Stimulated activated CD8-positive, alpha-beta memory T cell treated with anti-CD3 and anti-CD28 coated beads, Interleukin-15, amount 100 ng/mL, for 1 hour (primary cell): Measurements from ENCODE around the gene ADO.
"Not testable (repeated sequence)": the region's sequence is repeated elsewhere in the genome, so short reads cannot be mapped to it uniquely, and the experiment has no call there.

Source experiments
- DNase-seq: peaks from one replicate; pipeline ENCODE4 v3.0.0-alpha.2; 2020; ENCODE audit warnings: low read depth

The ADO gene

DNA sequence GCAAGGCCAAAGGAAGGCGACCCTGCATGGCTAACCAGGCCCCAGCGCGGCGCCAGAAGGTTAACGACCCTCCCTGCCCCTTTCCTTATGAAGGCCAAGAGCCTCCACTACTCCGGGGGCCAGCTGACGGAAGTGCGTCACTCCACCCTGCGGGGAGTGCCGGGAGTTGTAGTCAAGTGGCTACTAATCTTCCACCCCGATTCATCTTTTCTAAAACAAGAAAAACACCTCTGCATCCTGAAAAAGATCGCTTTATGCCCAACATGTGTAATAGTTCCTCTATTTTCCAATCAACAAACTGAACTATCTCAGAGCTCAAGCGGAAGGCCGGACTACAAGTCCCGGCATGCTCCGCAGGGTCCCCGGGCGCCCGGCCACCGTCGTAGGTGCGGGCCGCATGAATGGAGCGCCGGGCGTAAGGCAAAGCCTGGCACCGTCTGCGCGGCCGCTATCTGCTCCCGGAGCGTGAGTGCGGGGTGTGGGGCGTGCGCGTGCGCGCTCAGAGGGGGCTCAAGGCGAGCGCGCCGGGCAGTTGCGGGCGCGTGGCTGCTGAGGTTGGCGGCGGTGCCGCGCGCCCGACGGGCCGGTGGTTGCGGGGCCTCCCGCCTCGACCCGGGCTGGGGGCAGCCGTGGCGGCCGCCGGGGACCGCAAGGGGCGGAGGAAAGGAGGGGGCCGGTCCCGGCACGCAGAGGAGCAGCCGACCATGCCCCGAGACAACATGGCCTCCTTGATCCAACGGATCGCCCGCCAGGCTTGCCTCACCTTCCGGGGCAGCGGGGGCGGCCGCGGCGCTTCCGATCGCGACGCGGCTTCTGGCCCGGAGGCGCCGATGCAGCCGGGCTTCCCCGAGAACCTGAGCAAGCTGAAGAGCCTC is at the start of gene ADO:
Gene ADO, plus strand, starts transcription at position 365 of the 875 bp plus-strand sequence. Its CDS starts 340 bp downstream, at position 705.
- no peak for DNase-seq

DNA sequence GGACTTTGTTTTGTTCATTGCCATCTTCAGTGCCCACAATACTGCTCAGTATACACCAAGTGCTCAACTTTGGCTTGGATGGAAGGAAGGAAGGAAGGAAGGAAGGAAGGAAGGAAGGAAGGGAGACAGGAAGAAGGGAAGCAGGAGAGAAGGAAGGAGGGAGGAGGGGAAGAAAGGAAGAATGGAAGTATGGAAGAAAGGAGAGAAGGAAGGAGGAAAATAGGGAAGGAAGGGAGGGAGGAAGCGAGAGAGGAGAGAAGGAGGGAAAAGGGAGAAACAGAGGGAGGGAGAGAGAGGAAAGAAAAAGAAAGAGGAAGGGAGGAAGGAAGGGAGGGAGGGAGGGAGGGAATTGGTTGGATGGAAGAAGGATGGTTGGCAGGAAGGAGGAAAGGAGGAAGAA is 49.6 kb upstream of the ADO start:
- no peak for DNase-seq

DNA sequence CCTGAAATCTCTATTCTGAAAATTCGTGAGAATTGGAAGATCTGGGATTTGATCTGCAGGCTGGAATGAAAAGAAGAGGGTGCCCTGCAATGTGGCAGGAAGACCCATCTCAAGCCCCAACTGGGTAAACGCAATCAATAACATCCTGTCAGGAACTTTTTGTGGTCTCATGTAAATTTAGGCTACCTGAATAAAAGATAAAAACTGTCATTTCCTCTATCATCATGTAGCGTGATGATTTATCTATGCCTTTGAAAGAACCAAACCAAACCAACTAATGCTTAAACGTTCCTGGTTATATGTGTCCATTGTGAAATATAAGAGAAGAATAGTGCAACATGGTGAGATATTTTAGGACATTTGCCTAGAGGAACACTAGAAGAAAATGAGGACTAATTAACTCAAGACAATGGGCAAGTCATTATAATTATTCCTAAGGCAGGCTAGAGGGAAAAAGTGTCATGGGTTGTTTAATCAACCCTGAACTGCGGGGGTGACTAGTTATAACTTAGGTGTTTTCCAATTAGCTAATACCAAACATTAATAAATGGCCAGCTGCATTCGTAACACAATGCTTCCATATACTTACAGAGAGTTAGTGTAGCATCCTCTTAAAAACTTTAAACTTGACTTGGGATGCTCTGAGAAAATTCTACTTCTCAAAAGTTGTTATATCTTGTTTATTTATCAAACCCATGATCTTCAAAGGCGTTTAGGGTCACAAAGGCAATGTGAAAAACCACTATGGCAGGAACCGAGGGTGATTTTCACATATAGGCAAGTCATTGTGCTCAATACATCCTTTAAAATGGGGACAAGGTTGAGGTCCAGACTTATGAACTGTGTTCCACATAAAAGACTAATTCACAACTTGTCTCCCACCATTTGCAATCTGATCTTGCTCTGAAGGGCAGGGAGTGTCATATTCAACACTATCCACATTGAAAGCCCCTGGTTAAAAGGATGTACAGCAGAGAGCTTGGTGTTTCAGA is 48.6 kb upstream of the ADO start:
- DNase-seq, result no peak

DNA sequence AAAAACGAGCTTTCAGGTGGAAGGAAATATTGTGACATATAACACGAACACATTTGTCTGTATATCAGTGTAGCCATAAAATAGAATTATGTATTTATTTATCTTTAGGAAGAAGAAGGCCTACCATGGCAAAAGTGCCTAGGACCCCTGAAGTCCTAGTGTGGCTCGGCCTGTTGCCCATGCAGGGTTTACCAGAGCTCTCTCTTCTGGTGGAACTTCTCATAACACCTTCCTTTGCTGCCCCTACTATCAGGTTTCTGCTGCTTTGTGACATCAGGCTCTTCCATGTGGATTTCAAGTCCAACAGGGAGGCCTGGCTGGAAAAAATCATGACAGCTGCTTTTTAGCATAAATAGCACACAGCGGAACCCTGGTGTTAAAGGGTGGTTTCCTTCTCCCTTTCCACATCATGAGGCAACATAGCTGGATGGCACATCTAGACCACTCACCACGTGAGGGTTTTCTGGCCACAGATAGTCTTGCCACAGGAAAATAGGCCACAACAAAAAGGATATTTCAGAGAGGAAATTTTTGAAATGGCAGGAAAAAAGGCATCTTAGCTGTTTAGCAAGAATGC is 44.8 kb upstream of the ADO start:
- no peak for DNase-seq

DNA sequence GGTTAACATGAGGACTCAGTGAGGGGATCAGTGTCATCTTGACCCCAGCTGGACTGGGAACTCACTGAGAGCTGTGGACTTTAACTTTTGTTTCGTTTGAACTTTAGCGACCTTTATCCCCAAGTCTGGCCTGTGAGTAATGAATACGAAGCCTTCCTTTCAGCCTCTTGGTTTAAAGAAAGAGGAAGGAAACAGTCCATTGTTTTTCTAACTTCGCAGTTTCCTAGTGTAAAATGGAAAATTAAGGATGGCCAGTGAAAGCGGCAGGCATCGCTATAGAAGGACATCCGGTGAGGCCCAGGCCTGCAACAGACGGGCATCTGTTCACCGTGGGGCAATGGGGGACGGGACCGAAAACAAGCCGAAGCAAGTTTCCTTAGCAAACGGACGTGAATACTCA is 44.1 kb upstream of the ADO start:
- DNase-seq, result no peak

DNA sequence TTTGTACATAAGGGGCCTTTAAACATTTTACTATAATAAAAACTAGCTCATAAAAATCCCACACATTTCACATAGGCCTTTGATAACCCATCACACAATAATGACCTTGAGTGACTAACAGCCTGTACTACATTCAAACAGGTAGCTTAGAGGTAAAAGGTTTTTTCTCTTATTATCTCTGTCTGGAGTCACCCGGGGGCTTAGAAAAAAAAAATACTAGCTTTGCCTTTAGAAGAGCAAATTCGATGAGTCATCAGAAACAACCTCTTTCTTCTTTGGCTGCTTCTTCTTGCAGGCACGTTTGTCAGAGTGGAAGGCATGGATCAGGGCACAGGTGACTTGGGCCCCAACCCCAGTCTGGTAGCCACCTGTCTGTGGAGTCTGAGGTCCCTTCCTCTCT is 43.4 kb upstream of the ADO start:
- DNase-seq, result no peak

DNA sequence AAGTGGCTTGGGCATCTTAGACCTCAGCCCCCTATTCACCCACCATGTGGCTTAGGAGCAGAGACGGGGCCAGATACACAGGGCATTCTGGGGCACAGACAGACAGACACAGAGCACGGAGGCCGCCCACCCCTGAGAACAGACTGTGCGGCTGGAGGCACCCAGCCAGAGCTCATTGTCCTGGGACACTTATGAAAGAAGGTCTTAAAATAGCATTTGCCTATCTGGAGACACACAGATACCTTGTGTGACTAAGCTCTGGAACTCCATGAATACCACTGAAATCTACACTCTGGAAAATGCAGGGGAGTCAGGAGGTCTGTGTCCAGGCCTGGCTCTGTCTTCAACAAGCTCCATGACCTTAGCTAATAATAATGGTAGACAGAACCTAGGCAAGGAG is 41.4 kb upstream of the ADO start:
- DNase-seq, result no peak

DNA sequence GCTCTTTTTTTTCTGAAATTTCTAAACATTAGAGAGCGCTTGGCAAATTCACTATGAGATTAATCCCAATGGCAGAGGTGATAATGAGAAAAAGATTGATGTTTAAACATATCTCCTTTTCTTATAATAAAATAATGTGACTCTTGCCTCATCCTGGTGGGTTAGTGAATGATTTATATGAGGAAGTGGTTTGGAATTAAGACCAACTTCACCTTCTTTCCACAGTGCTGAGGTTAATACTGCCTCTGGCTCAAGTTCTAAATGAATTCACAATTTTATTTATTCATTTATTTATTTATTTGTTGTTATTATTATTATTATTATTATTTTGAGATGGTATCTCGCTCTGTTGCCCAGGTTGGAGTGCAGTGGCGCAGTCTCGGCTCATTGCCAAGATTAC is 40.5 kb upstream of the ADO start:
- DNase-seq, result no peak

DNA sequence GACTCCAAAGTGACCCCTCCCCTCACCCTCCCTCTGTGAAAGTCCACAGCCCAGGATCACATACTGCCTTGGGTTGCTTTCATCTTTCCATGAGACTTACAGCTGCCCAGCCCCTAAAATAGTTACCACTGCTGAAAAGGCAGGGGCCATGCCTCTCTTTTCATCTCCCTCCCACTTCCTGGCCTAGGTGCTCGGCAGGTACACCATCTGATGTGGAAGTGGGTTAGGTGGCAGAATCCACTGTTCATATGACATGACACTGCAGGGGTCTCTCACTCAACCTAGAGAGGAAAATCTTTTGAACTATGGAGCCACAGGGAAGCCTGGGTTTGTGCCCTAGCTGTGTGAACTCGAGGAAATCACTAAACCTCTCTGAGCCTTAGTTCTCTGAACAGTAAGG is 38.8 kb upstream of the ADO start:
- no peak for DNase-seq

DNA sequence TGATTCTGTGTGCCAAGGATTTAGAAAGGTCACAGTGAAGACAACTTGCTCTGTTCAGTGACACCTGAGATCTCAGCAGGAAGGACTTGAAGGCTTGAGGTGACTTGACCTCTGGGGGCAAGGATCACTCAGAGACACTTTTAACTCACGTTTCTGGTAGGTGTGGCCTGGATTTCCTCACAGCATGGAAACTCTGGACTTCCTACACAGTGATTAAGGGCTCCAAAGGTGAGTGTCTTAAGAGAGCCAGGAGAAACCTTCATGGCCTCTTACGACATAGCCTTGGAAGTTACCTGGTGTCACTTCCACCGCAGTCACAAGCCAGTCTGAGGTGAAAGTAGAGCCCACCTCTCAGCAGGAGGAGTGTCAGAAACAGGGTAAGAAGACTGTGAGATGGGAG is 38.1 kb upstream of the ADO start:
- DNase-seq, result no peak

DNA sequence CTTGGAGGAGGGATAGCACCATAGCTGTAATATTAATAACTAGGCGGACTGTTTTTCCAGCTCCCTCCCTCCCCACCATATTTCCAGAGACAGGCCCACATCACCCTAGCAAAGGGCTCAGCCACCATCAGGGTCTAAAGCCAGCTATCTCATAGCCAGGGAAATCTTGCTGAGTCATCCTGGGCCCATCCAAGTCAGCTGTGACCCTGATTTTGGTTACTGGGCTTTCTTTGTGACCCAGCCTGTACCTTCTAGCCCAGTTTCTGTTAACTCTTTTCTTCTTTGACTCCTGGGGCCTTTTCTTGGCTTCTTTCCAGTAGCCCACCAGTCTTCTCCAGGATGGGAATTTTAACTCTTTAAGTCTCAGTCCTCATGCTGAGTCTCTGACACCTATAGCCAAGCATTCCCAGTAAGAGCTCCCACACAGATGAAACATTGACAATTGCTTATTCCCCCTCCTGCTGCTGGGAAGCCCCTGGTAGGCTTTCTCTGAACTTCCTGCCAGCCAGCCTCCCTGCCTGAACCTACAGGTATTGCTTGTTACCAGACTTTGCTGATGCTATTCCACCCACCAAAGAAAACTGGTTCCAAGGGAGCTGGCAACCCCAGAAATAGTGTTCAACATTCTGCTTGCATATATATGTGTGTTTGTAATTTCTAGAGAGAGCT is 34.8 kb upstream of the ADO start:
- no peak for DNase-seq

DNA sequence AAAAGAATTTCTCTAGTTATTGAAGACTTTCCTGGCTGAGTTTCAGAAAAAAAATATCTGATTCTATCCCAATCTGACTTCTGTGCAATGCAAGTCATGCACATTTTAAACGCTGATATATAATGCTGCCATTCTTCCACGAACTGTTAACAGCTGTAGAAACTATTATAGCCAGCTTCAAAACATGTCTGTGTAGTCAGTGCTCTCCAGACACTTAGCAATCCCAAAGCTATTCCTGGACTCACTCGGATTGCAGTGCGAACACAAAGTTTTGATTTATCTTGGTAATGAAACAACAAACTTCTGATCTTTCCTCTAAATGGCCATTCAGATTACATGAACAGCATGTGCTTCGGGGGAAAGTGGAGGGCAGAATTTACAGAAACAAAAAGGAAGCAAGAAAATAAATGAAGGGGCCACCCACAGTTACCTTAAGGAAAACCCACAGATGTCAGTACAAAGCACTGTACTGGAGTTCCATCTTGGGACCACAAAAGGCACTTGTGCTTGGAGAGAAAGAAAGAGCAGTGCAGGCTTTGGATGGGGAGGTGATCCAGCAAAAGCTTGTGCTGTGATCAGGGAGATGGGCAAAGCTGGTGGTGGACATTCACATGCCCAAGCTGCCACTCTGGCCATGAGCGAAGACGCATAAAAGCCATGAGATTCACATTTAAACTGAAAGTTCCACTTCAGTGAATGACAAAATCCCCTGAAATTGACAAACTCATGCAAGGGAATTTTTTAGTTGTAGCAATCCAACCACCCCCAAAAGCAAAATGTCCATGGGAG is 32.1 kb upstream of the ADO start:
- DNase-seq, result no peak

DNA sequence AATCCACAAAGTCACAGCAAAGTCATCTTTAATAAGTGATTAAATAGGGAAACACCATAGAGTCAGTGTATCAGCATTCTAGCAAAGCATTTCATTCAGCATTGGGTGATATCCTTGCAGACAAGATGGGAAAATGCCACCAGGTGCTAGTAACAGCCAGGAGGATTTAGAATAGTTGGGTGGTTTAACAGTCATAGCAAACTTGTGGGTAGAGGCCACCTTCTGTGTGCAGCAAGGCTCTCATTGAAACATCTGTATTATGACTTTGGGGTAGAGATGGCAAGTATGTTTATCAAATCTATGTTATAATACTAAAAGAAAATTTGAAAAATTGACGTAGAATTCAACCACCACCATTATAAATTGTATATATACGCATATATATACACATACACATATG is 26.4 kb upstream of the ADO start:
- DNase-seq, result no peak

DNA sequence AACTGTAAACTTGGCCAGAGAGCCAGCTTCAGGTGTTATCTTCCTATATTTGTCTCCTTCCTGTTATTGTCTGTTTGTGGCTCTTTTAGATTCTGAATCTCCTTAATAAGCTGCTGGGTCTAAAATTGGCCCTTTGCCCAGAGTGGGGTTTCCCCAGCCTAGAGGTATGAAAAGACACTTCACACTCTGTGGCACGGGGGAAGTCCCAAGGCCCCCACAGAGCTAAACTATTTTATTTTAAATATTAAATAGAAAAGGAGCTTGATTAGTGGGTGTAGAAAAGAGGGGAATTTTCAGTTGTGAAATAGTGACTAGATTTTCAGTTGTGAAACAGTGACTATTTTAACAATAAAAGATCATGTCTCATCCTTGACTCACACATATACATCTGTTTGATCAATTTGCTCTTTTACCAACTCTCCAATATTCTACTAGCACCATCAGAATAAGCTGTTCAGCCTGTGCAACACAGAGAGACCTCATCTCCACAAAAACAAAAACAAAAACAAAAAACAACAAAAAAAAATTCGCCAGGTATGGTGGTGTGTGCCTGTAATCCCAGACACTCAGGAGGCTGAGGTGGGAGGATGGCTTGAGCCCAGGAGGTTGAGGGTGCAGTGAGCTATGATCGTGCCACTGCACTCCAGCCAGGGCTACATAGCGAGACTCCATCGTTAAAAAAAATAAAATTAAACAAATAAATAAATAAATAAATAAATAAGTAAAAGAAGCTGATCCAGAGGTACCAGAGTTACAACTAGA is 24.9 kb upstream of the ADO start:
- peak; percentile 72 for DNase-seq

DNA sequence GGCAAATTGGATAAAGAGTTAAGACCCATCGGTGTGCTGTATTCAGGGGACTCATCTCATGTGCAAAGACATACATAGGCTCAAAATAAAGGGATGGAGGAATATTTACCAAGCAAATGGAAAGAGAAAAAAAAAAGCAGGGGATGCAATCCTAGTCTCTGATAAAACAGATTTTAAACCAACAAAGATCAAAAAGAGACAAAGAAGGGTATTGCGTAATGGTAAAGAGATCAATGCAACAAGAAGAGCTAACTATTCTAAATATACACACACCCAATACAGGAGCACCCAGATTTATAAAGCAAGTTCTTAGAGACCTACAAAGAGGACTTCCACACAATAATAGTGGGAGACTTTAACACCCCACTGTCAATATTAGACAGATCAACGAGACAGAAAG is 20.0 kb upstream of the ADO start:
- not testable (repeated sequence) for DNase-seq

DNA sequence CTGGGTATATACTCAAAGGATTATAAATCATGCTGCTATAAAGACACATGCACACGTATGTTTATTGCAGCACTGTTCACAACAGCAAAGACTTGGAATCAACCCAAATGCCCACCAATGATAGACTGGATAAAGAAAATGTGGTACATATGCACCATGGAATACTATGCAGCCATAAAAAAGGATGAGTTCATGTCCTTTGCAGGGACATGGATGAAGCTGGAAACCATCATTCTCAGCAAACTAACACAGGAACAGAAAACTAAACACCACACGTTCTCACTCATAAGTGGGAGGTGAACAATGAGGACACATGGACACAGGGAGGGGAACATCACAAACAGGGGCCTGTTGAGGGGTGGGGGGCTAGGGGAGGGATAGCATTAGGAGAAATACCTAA is 16.2 kb upstream of the ADO start:
- not testable (repeated sequence) for DNase-seq

DNA sequence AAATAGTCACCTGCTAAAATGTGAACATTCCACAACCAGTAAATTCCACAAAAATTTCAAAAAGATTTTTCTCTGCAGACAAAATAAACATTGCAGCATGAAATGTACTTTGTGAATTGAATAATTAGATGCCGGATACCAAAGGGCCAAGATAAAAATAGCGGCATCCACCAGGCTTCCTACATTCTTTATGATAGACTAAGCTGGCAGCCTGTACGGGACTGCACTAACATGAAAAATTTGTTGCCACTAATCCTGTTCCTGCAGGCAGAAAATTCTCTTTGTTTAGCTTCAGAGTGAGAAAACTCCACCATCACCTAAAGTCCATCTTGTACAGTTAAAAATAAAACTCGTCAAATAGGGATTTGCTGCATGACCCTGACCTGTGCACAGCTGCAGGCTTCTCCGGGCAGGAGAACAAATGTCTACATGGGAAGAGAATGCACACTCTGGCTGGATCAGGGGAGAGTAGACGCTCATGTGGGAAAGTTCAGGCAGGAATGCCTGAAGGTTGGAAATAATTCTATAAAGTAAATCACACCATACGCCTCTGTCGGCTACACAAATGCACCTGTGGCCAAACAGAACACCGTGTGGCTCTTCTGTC is 15.6 kb upstream of the ADO start:
- DNase-seq, result no peak

DNA sequence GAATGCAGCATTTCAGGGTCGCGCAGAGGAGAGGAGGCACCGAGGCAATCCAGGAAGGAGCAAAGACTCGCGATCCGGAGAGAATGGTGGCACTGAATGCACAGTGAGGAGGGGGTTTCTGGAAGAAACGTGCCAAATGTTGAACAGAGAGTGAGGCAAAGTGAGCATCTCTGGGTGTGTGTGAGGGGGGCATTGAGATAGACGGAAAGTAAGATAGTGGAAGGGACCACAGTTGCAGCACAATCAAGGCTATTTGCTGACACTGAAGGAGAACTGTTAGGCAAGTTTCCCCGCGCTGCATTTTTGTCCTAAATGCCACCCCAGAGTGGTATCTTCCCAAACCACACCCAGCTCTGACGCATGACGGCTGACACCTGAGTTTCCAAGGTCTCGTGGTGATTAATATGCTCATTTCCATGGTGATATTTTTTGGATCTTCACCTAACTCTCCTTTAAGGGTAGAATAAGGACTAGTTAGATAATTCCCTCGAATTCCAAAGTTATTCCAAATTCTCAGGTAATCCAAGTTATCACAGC is 14.4 kb upstream of the ADO start:
- DNase-seq, result no peak

DNA sequence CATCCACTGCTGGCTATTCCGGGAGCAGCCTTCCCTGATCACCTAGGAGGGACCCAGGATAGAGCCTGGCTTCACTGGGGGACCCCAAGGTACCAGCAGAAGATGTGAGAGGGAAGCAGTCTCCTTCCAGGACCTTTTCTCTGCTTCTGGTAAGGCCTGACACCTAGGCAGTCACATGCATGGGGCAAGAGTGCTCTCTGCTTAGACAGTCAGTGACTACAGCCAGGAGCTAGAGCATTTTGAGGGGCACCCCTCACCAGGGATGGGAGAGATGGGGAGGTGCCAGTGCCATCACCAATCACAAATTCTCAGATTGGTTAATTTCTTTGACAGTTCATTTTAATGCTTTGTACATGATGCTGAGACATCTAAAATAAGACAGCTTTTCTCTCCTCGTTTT is 13.9 kb upstream of the ADO start:
- DNase-seq, result no peak

DNA sequence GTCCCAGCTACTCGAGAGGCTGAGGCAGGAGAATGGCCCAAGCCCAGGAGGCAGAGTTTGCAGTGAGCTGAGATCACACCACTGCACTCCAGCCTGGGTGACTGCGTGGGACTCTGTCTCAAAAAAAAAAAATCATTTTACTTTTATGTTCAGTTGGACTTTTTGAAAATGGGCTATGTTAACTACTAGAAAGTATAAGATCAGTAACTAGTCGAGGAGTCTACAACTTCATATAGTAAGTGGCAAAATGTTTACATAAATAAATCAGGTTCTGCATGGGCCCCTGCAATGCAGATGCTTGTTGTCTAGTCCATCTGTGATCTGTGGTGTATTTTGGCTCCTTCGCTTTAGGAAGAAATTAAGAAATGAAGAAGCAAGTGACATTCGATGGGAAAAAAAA is 12.3 kb upstream of the ADO start:
- DNase-seq, result no peak
